Pancreas (tissue), 10 donors: Measurements from ENCODE around the gene SPATA31C2. TPM values are rescaled to one million over a fixed set of nuclear protein-coding genes. Genes with fewer than 3 reads are reported as not detected.
A peak's percentile ranks its signal among the peaks of the same experiment; 100 is the strongest.
"Not testable (repeated sequence)": the region's sequence is repeated elsewhere in the genome, so short reads cannot be mapped to it uniquely, and the experiment has no call there.

Experiments
- ATAC-seq, 4 donors: fragments of 200-7000 bp; cut with Tn5 transposase; one replicate each; pipeline versions ENCODE4 v1.8.0 to v1.9.1; 2020; ENCODE audit warnings: mild to moderate bottlenecking in 4 of 4, moderate library complexity in 4 of 4
- DNase-seq, 6 donors: peaks; one replicate each; pipeline ENCODE4 v3.0.0-alpha.2; 2020
- FAIRE-seq: peaks from 2 replicates; lab custom pipeline; 2012; peaks lifted over from hg19 to GRCh38; lab: Jason Lieb, UNC
- H3K27ac ChIP-seq, 4 donors: fragments of 200-600 bp; sonication (generic); 1 replicate in 3 of 4; 2 replicates in 1 of 4; pipeline versions ENCODE4 v1.5.0 to v1.8.0; 2020
- H3K27me3 ChIP-seq, 4 donors: fragments of 200-600 bp; one replicate each; pipeline ENCODE4 v1.8.0; 2021
- H3K36me3 ChIP-seq, 3 donors: fragments of 200-600 bp; sonication (generic) in 1 of 3; one replicate each; pipeline versions ENCODE4 v1.5.0 to v1.8.0; 2020 to 2021
- H3K4me1 ChIP-seq, 3 donors: fragments of 200-600 bp; one replicate each; pipeline ENCODE4 v1.8.0; 2021
- H3K4me3 ChIP-seq, 4 donors: fragments of 200-600 bp; sonication (generic) in 2 of 4; one replicate each; pipeline versions ENCODE4 v1.5.0 to v1.8.0; 2020 to 2021
- H3K9me3 ChIP-seq, 4 donors: fragments of 200-600 bp; one replicate each; pipeline ENCODE4 v1.8.0; 2021
- CTCF ChIP-seq, 4 donors: fragments of 200-600 bp; sonication (generic) in 3 of 4; IDR thresholded peaks; one replicate each; pipeline versions ENCODE4 v1.5.0 to v1.8.0; 2021; ENCODE audit warnings: antibody characterized with exemption in 4 of 4
- WGBS, 2 donors: extraction: QIAGEN DNeasy Blood & Tissue Kit; methylation state at CpG; one replicate each; pipeline ENCODE4 v1.1.7; 2013; 5-methylcytosine and 5-hydroxymethylcytosine counted together
- intact Hi-C, 3 donors: fragments of 100-400 bp; cut with DNase I; formaldehyde crosslinking; loops; one replicate each; pipeline versions ENCODE4 v1.11.1 to v1.14.2; 2022
- polyA plus RNA-seq, 2 donors: library from polyadenylated mRNA; stranded (reverse); fragments of 200-250 nt; gene quantifications; one replicate each; pipeline ENCODE4 v1.2.3, GENCODE V29; 2013
- total RNA-seq, 6 donors: library from RNA; stranded (reverse); fragmentation: NEBNext Ultra II Directional in 4 of 6; extraction: Animal tissue kit (Norgen Biotek cat#: 25700) in 4 of 6; gene quantifications; one replicate each; pipeline versions ENCODE4 v1.2.1 to v1.2.4, GENCODE V29; 2021 to 2023
- donor health status: healthy with polysubstance abuse.
- donor health status: DM: no; HTN: no; CAD: no; lungs with moderate emphysema.
- donor health status: DM: no; HTN: no; CAD: no.
- donor health status: control.
- donor health status: control.
- donor health status: Bipolar disorder and iron deficiency.
- donor health status: DM: yes; HTN: yes; CAD: no.
- donor health status: DM: no; HTN: no; CAD: no.
- donor health status: DM: no; HTN: no; CAD: no.
- donor health status: DM: yes; HTN: yes; CAD: no.

The SPATA31C2 gene
- total and polyA plus RNA-seq, 8 donors, result not detected

- intact Hi-C loops, result no loop called here
- no peak for DNase-seq
- Histone ChIP-seq H3K9me3 (peaks cover 0 to 3% (median 0%) of the 10 kb centered on the region in 4 donors), H3K4me3 (no peak overlapping the region), H3K4me1 (no peaks in the 10 kb centered on the region), H3K36me3 (no peaks in the 10 kb centered on the region), H3K27ac (no peak overlapping the region), H3K27me3 (no peaks in the 10 kb centered on the region)
- no peak for TF ChIP-seq CTCF (IDR thresholded peaks at IDR 0.05)
- FAIRE-seq, result no peak
- 62 to 77% methylated on average over 3 of the region's 3 CpGs for WGBS, 2 donors
- ATAC-seq, result no peak
Observed at GRCh38 chr9:88164850-88165249, 26.6 kb upstream of the SPATA31C2 start.

GRCh38 chr9:88161144-88161543, 22.9 kb upstream of the SPATA31C2 start:
- no peak for ATAC-seq
- Histone ChIP-seq H3K9me3 (no peaks in the 10 kb centered on the region), H3K27me3 (no peaks in the 10 kb centered on the region), H3K36me3 (no peaks in the 10 kb centered on the region), H3K4me3 (no peak overlapping the region), H3K4me1 (no peaks in the 10 kb centered on the region), H3K27ac (no peak overlapping the region)
- WGBS, 2 donors, result 65 to 71% methylated on average over 6 of the region's 6 CpGs
- no peak for DNase-seq
- no peak for TF ChIP-seq CTCF (IDR thresholded peaks at IDR 0.05)
- FAIRE-seq, result no peak
- intact Hi-C loops, result no loop called here

- no peaks in the 10 kb centered on the region for H3K9me3 ChIP-seq
- intact Hi-C loops, result no loop called here
- 77 to 81% methylated on average over 6 of the region's 6 CpGs for WGBS, 2 donors
- DNase-seq, result no peak
- no peaks in the 10 kb centered on the region for H3K27me3 ChIP-seq
- no peak for ATAC-seq
- no peak overlapping the region for H3K4me3 ChIP-seq
- no peaks in the 10 kb centered on the region for H3K36me3 ChIP-seq
- H3K27ac ChIP-seq, result no peak overlapping the region
- H3K4me1 ChIP-seq, result no peaks in the 10 kb centered on the region
- TF ChIP-seq CTCF (IDR thresholded peaks at IDR 0.05), result no peak
- no peak for FAIRE-seq
Observed at GRCh38 chr9:88143957-88144625, 5.8 kb upstream of the SPATA31C2 start.

GRCh38 chr9:88143179-88143578, 4.9 kb upstream of the SPATA31C2 start:
- Histone ChIP-seq H3K27ac (no peak overlapping the region), H3K9me3 (no peaks in the 10 kb centered on the region), H3K36me3 (no peaks in the 10 kb centered on the region), H3K27me3 (no peaks in the 10 kb centered on the region), H3K4me3 (no peak overlapping the region), H3K4me1 (no peaks in the 10 kb centered on the region)
- FAIRE-seq (no peak), DNase-seq (no peak), ATAC-seq (no peak)
- intact Hi-C loops, result no loop called here
- 80 to 87% methylated on average over 3 of the region's 3 CpGs for WGBS, 2 donors
- TF ChIP-seq CTCF (IDR thresholded peaks at IDR 0.05), result no peak

- H3K27ac ChIP-seq, intact Hi-C loops: not testable (repeated sequence)
- peak in 1 of 6 donors; percentile 28 for DNase-seq
Observed at GRCh38 chr9:88133552-88133951, 4.7 kb downstream of the SPATA31C2 start.

GRCh38 chr9:88129556-88129955, 8.7 kb downstream of the SPATA31C2 start:
- ATAC-seq, H3K4me3 ChIP-seq, H3K9me3 ChIP-seq, DNase-seq, H3K27ac ChIP-seq, H3K27me3 ChIP-seq, intact Hi-C loops, H3K4me1 ChIP-seq, H3K36me3 ChIP-seq, FAIRE-seq: not testable (repeated sequence)
- 82 to 84% methylated on average over 8 to 9 of the region's 9 CpGs for WGBS, 2 donors

More at GRCh38 chr9:88133552-88133951, 4.7 kb downstream of the SPATA31C2 start:
- FAIRE-seq, H3K27me3 ChIP-seq, H3K4me1 ChIP-seq, H3K36me3 ChIP-seq, H3K4me3 ChIP-seq, ATAC-seq, H3K9me3 ChIP-seq: not testable (repeated sequence)
- WGBS, 2 donors, result 66 to 71% methylated on average over 12 of the region's 12 CpGs

- intact Hi-C loops, result not testable (repeated sequence)
- 90 to 92% methylated on average over 8 to 13 of the region's 13 CpGs for WGBS, 2 donors
Observed at GRCh38 chr9:88127700-88128300, 10.5 kb downstream of the SPATA31C2 start.

GRCh38 chr9:88123413-88123812, 14.9 kb downstream of the SPATA31C2 start:
- ATAC-seq, intact Hi-C loops, H3K36me3 ChIP-seq, H3K4me3 ChIP-seq, H3K4me1 ChIP-seq, H3K27ac ChIP-seq, H3K9me3 ChIP-seq, H3K27me3 ChIP-seq, DNase-seq: not testable (repeated sequence)
- FAIRE-seq, result peak; percentile 26

More at GRCh38 chr9:88127700-88128300, 10.5 kb downstream of the SPATA31C2 start:
- H3K4me1 ChIP-seq, FAIRE-seq, H3K36me3 ChIP-seq, H3K27ac ChIP-seq, ATAC-seq, H3K9me3 ChIP-seq, H3K4me3 ChIP-seq, H3K27me3 ChIP-seq: not testable (repeated sequence)
- peak in 1 of 6 donors; percentile 27 for DNase-seq
